Measurements from ENCODE around the gene SLC35A4.

Gene SLC35A4

GRCh38 chr5:140564196-140565023 is at the start of gene SLC35A4, which contains the start of gene APBB3:
Gene SLC35A4, plus strand, starts transcription at chr5:140564828. Its CDS starts 2,342 bp downstream, at chr5:140567170.
Gene APBB3, minus strand, starts transcription at chr5:140564598. Its CDS starts 353 bp downstream, at chr5:140564245.
- peak; percentile 97 for DNase-seq

GRCh38 chr5:140524003-140524402 is 40.6 kb upstream of the SLC35A4 start:
- DNase-seq: no peak

- no peak for DNase-seq
Measured at GRCh38 chr5:140540227-140540626, 24.4 kb upstream of the SLC35A4 start.

GRCh38 chr5:140542972-140543371 is 21.7 kb upstream of the SLC35A4 start:
- DNase-seq: no peak

GRCh38 chr5:140544986-140545385 is 19.6 kb upstream of the SLC35A4 start:
- DNase-seq: no peak

- no peak for DNase-seq
Measured at GRCh38 chr5:140545606-140546005, 19.0 kb upstream of the SLC35A4 start.

- no peak for DNase-seq
Measured at GRCh38 chr5:140546851-140547507, 17.6 kb upstream of the SLC35A4 start.

- no peak for DNase-seq
Measured at GRCh38 chr5:140547508-140548299, 16.9 kb upstream of the SLC35A4 start, which contains the start of gene EIF4EBP3. Gene EIF4EBP3, plus strand, starts transcription at chr5:140547662. Its CDS starts 76 bp downstream, at chr5:140547738.

GRCh38 chr5:140548300-140548688 is 16.3 kb upstream of the SLC35A4 start:
- DNase-seq: no peak

- no peak for DNase-seq
Measured at GRCh38 chr5:140548791-140549190, 15.8 kb upstream of the SLC35A4 start.

- no peak for DNase-seq
Measured at GRCh38 chr5:140549237-140550144, 15.1 kb upstream of the SLC35A4 start.

- DNase-seq: no peak
Measured at GRCh38 chr5:140550147-140551079, 14.2 kb upstream of the SLC35A4 start.

GRCh38 chr5:140551872-140552271 is 12.8 kb upstream of the SLC35A4 start:
- no peak for DNase-seq

- DNase-seq: no peak
Measured at GRCh38 chr5:140553657-140554056, 11.0 kb upstream of the SLC35A4 start.

- no peak for DNase-seq
Measured at GRCh38 chr5:140554454-140554853, 10.2 kb upstream of the SLC35A4 start.

- no peak for DNase-seq
Measured at GRCh38 chr5:140555747-140556312, 8.8 kb upstream of the SLC35A4 start.

GRCh38 chr5:140556438-140556837 is 8.2 kb upstream of the SLC35A4 start:
- no peak for DNase-seq

GRCh38 chr5:140557136-140557805 is 7.4 kb upstream of the SLC35A4 start, which contains the start of gene SRA1:
Gene SRA1, minus strand, starts transcription at chr5:140557473. Its CDS starts 21 bp downstream, at chr5:140557452.
- DNase-seq: peak; percentile 77

- DNase-seq: no peak
Measured at GRCh38 chr5:140557965-140558364, 6.7 kb upstream of the SLC35A4 start.

GRCh38 chr5:140558542-140558941 is 6.1 kb upstream of the SLC35A4 start:
- DNase-seq: no peak
